Smooth muscle cell (in vitro differentiated cells): ENCODE measurements around the gene GADL1. TPM values are rescaled to one million over a fixed set of nuclear protein-coding genes. Genes with fewer than 3 reads are reported as not detected.

Experiments used
- DNase-seq: peaks from one replicate; lab custom pipeline; 2025; ENCODE audit not compliant: unreplicated experiment; lab: John Stamatoyannopoulos, UW
- H2AFZ ChIP-seq: fragments of 200-600 bp; sonication (generic); 2 replicates; pipeline ENCODE4 v1.6.0; 2016; ENCODE audit warnings: antibody characterized with exemption, low read depth, mild to moderate bottlenecking
- H3F3A ChIP-seq: fragments of 200-600 bp; sonication (generic); 2 replicates; pipeline ENCODE4 v1.6.0; 2017; ENCODE audit warnings: antibody characterized with exemption, low read depth
- H3K27ac ChIP-seq: fragments of 200-600 bp; sonication (generic); 2 replicates; pipeline ENCODE4 v1.5.1; 2016; ENCODE audit warnings: low read depth, mild to moderate bottlenecking
- H3K27me3 ChIP-seq: fragments of 200-600 bp; sonication (generic); 2 replicates; pipeline ENCODE4 v1.6.1; 2016; ENCODE audit warnings: low read depth, mild to moderate bottlenecking
- H3K36me3 ChIP-seq: fragments of 200-600 bp; sonication (generic); 2 replicates; pipeline ENCODE4 v1.5.1; 2016; ENCODE audit warnings: low read depth
- H3K4me1 ChIP-seq: fragments of 200-600 bp; sonication (generic); 2 replicates; pipeline ENCODE4 v1.5.1; 2016; ENCODE audit warnings: low read depth
- H3K4me2 ChIP-seq: fragments of 200-600 bp; sonication (generic); 2 replicates; pipeline ENCODE4 v1.6.0; 2016; ENCODE audit warnings: mild to moderate bottlenecking
- H3K4me3 ChIP-seq: fragments of 200-600 bp; sonication (generic); 2 replicates; pipeline ENCODE4 v1.5.1; 2016; ENCODE audit warnings: mild to moderate bottlenecking
- H3K79me2 ChIP-seq: fragments of 200-600 bp; sonication (generic); 2 replicates; pipeline ENCODE4 v1.6.0; 2016; ENCODE audit warnings: low read depth, mild to moderate bottlenecking
- H3K9ac ChIP-seq: fragments of 200-600 bp; sonication (generic); 2 replicates; pipeline ENCODE4 v1.6.0; 2016; ENCODE audit warnings: low read depth
- H3K9me3 ChIP-seq: fragments of 200-600 bp; sonication (generic); replicated peaks from 2 replicates; pipeline ENCODE4 v1.5.1; 2016; ENCODE audit warnings: low read depth
- H4K20me1 ChIP-seq: fragments of 200-600 bp; sonication (generic); 2 replicates; pipeline ENCODE4 v1.6.0; 2016; ENCODE audit warnings: low read depth
- CTCF ChIP-seq: fragments of 200-600 bp; sonication (generic); IDR thresholded peaks from 2 replicates; pipeline ENCODE4 v1.5.1; 2017; ENCODE audit warnings: borderline replicate concordance, mild to moderate bottlenecking, antibody characterized with exemption; ENCODE audit not compliant: insufficient read depth, poor library complexity, severe bottlenecking
- WGBS: methylation state at CpG from one replicate; pipeline ENCODE4 v1.1.7; 2016; ENCODE audit warnings: low lambda C conversion rate; 5-methylcytosine and 5-hydroxymethylcytosine counted together
- polyA plus RNA-seq: library from polyadenylated mRNA; unstranded; fragments of >200 nt; fragmentation: Nextera tagmentation; extraction: Ambion mirVana; gene quantifications from 2 replicates; pipeline ENCODE4 v1.2.1, GENCODE V29; 2016
- total RNA-seq: library from RNA; depleted of rRNA; stranded (reverse); fragments of >200 nt; gene quantifications from 2 replicates; pipeline ENCODE4 v1.2.3, GENCODE V29; 2014

The GADL1 gene
- total and polyA plus RNA-seq, 2 experiments from 2014 or later: not detected

GRCh38 chr3:30681649-30682211 lies 212.7 kb downstream of the GADL1 start:
- Histone ChIP-seq H3K9ac (no peak overlapping the region), H3K79me2 (peaks cover 2% of the 10 kb centered on the region), H2AFZ (no peak overlapping the region)

DNA sequence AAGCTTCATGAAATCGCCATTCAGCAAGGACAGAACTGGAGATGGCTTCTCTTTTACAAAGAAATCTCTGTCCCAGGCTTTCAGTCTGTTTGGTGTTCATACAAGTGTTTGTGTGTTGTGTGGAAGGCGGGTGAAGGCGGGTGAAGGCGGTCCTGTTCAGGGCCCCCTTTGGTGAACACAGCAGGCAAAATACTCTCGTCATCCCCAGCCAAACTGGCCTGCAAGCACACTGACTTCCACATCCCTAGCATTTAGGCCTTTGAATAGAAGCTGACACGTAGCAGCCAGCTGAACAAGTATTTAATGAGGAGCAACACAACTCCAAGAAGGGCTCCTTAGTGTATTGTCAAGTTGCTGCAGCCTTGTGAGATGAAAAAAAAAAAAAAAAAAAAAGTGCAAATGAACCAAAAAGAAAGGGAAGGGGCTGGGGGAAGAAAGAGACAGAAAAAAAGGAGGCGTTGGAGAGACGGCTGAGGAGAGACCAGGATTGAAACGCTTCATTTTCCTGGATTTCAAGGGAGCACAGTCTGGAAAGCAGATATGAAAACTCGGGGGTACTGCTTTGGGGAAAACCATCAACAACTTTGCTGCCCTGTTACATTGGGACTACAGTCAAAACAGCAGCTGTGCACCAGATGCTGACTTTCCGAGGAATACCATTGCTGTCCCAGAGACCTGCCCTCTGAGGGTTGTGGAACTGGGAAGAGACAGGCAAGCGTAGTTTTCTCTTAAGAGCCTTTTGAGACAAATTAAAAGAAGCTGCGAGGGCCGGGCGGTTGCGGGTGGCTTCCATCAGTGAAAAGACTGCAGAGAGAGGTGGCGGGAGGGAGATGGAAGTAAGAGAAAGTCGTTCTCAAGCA lies 213.4 kb downstream of the GADL1 start:
- no peaks in the 10 kb centered on the region for H3K36me3 ChIP-seq
- peaks cover 15% of the 10 kb centered on the region for H3F3A ChIP-seq
- H3K27me3 ChIP-seq: no peaks in the 10 kb centered on the region
- H4K20me1 ChIP-seq: no peaks in the 10 kb centered on the region
- no peak for DNase-seq
- 73% methylated on average over 18 of the region's 18 CpGs for WGBS
- H3K9me3 ChIP-seq: no peaks in the 10 kb centered on the region
- no peak overlapping the region for H2AFZ ChIP-seq
- H3K4me3 ChIP-seq: no peak overlapping the region
- no peak for TF ChIP-seq CTCF
- H3K27ac ChIP-seq: peak overlapping the region; percentile 28
- H3K4me2 ChIP-seq: peak overlapping the region; percentile 41
- H3K79me2 ChIP-seq: no peaks in the 10 kb centered on the region
- H3K4me1 ChIP-seq: peaks cover 22% of the 10 kb centered on the region
- H3K9ac ChIP-seq: no peak overlapping the region

More at GRCh38 chr3:30681649-30682211, 212.7 kb downstream of the GADL1 start:
- Histone ChIP-seq H3K36me3 (no peaks in the 10 kb centered on the region), H3K4me3 (no peak overlapping the region), H3K9me3 (no peaks in the 10 kb centered on the region), H3K27me3 (no peaks in the 10 kb centered on the region), H3K4me1 (peaks cover 22% of the 10 kb centered on the region), H3K4me2 (peak overlapping the region; percentile 41), H4K20me1 (no peaks in the 10 kb centered on the region), H3F3A (peaks cover 15% of the 10 kb centered on the region), H3K27ac (peak overlapping the region; percentile 28)
- TF ChIP-seq CTCF: no peak
- no peak for DNase-seq
- 47% methylated on average over 6 of the region's 6 CpGs for WGBS

DNA sequence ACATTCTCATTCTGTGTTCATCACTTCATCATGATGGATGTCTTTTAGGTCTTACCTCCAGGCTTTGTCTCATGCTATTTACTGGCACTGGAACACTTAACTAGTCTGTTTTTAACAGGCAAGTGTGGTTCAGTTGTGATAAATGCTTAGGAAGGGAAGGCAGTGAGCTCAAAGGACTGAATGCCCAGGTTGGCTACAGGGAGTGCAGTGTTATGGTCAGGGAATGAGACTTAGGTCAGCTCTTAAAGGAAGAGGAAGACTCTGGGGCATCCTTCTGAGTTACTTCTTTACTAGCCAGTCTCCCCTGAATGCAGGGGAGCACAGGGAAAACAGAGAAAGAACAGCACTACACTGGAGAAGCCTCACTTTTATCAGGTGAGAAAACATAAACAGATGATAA lies 215.4 kb downstream of the GADL1 start:
- Histone ChIP-seq H3K27ac (no peak overlapping the region), H2AFZ (no peak overlapping the region), H3K4me2 (no peak overlapping the region), H3K9ac (no peak overlapping the region), H3F3A (peaks cover 15% of the 10 kb centered on the region), H3K79me2 (no peaks in the 10 kb centered on the region), H4K20me1 (no peaks in the 10 kb centered on the region), H3K4me1 (peaks cover 18% of the 10 kb centered on the region), H3K27me3 (no peaks in the 10 kb centered on the region), H3K4me3 (no peak overlapping the region), H3K9me3 (no peaks in the 10 kb centered on the region), H3K36me3 (peaks cover 6% of the 10 kb centered on the region)
- no peak for DNase-seq
- no peak for TF ChIP-seq CTCF

- peaks cover 18% of the 10 kb centered on the region for H3K4me1 ChIP-seq
- H2AFZ ChIP-seq: no peak overlapping the region
- WGBS: 77% methylated on average over 8 of the region's 8 CpGs
- H3K9ac ChIP-seq: no peak overlapping the region
- no peaks in the 10 kb centered on the region for H3K27me3 ChIP-seq
- no peak for DNase-seq
- TF ChIP-seq CTCF: no peak
- H3K4me2 ChIP-seq: no peak overlapping the region
- H3K79me2 ChIP-seq: no peaks in the 10 kb centered on the region
- no peaks in the 10 kb centered on the region for H4K20me1 ChIP-seq
- H3K4me3 ChIP-seq: no peak overlapping the region
- H3K36me3 ChIP-seq: peaks cover 10% of the 10 kb centered on the region
- H3K9me3 ChIP-seq: no peaks in the 10 kb centered on the region
- peaks cover 12% of the 10 kb centered on the region for H3F3A ChIP-seq
- no peak overlapping the region for H3K27ac ChIP-seq
Observed at GRCh38 chr3:30677347-30677685, 217.1 kb downstream of the GADL1 start.
